ENCODE data around the gene ARL6IP5.

Gene ARL6IP5

GRCh38 chr3:69084326-69085167 lies at the start of gene ARL6IP5:
ARL6IP5 (plus strand) TSS chr3:69084937; CDS start chr3:69085048, 111 bp downstream.
- peak; percentile 44 to 52 for DNase-seq

- no peak for DNase-seq
Measured at GRCh38 chr3:69044608-69045007, 40.1 kb upstream of the ARL6IP5 start.

GRCh38 chr3:69048990-69049389 lies 35.7 kb upstream of the ARL6IP5 start:
- DNase-seq = no peak

- no peak for DNase-seq
Measured at GRCh38 chr3:69051756-69052471, 32.8 kb upstream of the ARL6IP5 start, which contains the start of gene TMF1. TMF1 (minus strand) TSS chr3:69052333; CDS start chr3:69052086, 247 bp downstream.

GRCh38 chr3:69052472-69052898 lies 32.3 kb upstream of the ARL6IP5 start:
- no peak for DNase-seq

- no peak for DNase-seq
Measured at GRCh38 chr3:69058180-69058946, 26.4 kb upstream of the ARL6IP5 start.

- DNase-seq = no peak
Measured at GRCh38 chr3:69058947-69059224, 25.9 kb upstream of the ARL6IP5 start.

GRCh38 chr3:69059688-69060087 lies 25.0 kb upstream of the ARL6IP5 start:
- no peak for DNase-seq

- no peak for DNase-seq
Measured at GRCh38 chr3:69063636-69064035, 21.1 kb upstream of the ARL6IP5 start.

- DNase-seq = no peak
Measured at GRCh38 chr3:69065318-69065964, 19.3 kb upstream of the ARL6IP5 start.

GRCh38 chr3:69066121-69066520 lies 18.6 kb upstream of the ARL6IP5 start:
- no peak for DNase-seq

GRCh38 chr3:69072928-69073327 lies 11.8 kb upstream of the ARL6IP5 start:
- DNase-seq = no peak

GRCh38 chr3:69079269-69080159 lies 5.2 kb upstream of the ARL6IP5 start:
- no peak for DNase-seq

GRCh38 chr3:69080233-69080920 lies 4.4 kb upstream of the ARL6IP5 start, which contains the start of gene UBA3:
UBA3 (minus strand) TSS chr3:69080365; CDS start chr3:69080353, 12 bp downstream.
- DNase-seq = peak; percentile 70

GRCh38 chr3:69081583-69082262 lies 3.0 kb upstream of the ARL6IP5 start:
- no peak for DNase-seq

GRCh38 chr3:69082361-69082760 lies 2.4 kb upstream of the ARL6IP5 start:
- no peak for DNase-seq

- DNase-seq = no peak
Measured at GRCh38 chr3:69082805-69083204, 1.9 kb upstream of the ARL6IP5 start.

- no peak for DNase-seq
Measured at GRCh38 chr3:69085168-69085832, 563 bp downstream of the ARL6IP5 start.

GRCh38 chr3:69085833-69086722 lies 1.3 kb downstream of the ARL6IP5 start:
- DNase-seq = no peak
